Stimulated activated CD8-positive, alpha-beta memory T cell treated with anti-CD3 and anti-CD28 coated beads, Interleukin-12 subunit alpha, Interleukin-12 subunit beta, amount 100 ng/mL, for 1 hour (primary cell): ENCODE results near the gene VAT1.
A peak's percentile ranks its signal among the peaks of the same experiment; 100 is the strongest.
"Not testable (repeated sequence)": the region's sequence is repeated elsewhere in the genome, so short reads cannot be mapped to it uniquely, and the experiment has no call there.

Source experiments
- DNase-seq: peaks from one replicate; pipeline ENCODE4 v3.0.0-alpha.2; 2020; ENCODE audit warnings: low read depth

The VAT1 gene

DNA sequence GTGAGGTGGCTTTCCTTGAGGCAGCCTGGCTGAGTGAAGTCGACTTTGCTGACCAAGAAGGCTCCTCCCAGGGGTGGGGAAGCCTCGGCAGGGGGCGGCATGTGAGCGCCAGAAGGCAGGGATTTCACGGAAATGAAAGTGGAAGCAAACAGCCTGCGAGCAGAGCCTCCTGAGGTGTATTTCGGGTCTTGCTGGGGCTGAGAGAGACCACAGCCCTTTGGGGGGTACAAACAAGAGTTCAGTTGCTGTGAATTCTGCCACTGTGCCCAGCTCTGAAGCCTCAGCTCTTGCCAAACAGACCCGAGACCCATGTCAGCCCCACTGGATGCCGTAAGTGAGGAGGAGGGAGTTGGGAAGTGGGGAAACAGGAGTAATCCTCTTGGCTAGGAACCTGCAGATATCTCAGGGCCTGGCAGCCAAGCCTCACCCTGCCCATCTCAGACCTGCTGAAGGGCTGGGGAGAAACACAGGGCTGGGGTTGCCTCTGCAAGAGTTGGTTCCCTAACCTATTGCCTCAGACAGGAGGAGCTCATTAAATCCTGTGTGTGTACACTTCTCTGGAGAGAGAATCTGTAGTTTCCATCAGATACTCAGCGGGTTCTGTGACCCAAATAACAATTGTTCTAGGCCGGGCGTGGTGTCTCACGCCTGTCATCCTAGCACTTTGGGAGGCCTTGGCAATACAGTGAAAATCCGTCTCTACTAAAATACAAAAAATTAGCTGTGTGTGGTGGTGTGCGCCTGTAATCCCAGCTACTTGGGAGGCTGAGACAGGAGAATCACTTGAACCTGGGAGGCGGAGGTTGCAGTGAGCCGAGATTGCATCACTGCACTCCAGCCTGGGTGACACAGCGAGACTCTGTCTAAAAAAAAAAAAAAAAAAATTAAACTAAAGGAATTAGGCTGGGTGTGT lies 15.3 kb downstream of the VAT1 start, which contains the start of gene IFI35:
TSS of gene IFI35 (plus strand) at position 146 of the 913 bp plus-strand sequence. CDS start at position 310, 164 bp downstream.
- peak; percentile 77 for DNase-seq

GRCh38 chr17:43003542-43004172 lies 18.5 kb downstream of the VAT1 start:
- no peak for DNase-seq

- DNase-seq, result not testable (repeated sequence)
These were observed 21.3 kb downstream of the VAT1 start for GRCh38 chr17:43000894-43001293.

DNA sequence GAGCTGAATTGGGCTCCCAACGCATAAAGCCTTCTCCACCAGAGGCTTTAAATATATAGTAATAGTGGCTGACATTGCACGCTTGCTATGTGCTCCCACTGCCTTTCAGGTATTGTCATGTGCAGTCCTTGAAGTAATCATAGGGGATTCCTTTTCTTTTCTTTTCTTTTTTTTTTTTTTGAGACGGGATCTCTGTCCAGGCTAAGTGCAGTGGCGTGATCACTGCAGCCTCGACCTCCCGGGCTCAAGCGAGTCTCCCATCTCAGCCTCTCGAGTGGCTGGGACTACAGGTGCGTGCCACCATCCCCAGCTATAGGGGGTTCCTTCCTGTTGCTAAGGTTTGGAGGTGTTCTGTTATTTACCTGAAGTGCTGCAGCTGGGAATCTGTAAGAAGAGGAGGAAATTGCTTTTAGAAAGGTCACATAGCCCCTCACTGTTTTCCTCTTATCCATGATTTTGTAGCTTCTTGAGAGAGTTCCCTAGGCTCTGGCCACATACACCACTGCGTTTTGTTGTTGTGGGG lies 23.1 kb downstream of the VAT1 start:
- DNase-seq, result no peak

GRCh38 chr17:42997984-42998938 lies 23.9 kb downstream of the VAT1 start, which contains the start of gene RPL27:
Gene RPL27, plus strand, starts transcription at chr17:42998419. Its CDS starts 332 bp downstream, at chr17:42998751.
- DNase-seq, result peak; percentile 97

DNA sequence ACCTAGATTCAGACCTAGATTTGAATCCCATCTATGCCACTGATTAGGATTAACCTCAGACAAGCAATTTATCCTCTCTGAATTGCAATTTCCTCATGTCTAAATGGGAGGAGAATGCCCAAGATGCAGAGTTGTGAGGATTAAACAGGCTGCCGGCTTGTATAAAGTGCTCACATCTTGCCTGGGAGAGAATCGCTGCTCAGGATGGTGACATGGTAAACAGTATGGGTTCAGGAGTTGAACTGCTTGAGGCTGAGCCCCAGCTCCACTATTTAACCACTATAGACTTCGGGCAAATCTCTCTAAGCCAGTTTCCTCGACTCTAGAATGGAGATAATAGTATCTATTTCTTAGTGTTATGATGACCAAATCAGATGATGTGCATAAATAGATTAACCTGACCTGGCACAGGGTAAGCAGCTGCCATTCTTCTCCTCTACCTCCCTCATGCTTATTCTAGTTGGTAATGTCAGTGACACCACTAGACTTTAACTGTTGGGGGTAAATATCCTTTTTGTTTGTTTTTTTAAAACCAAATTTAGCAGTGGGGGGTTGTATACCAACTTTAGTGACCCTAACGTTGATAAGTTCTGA lies 24.7 kb downstream of the VAT1 start:
- DNase-seq, result no peak

- not testable (repeated sequence) for DNase-seq
These were observed 28.3 kb downstream of the VAT1 start for GRCh38 chr17:42993913-42994312.

DNA sequence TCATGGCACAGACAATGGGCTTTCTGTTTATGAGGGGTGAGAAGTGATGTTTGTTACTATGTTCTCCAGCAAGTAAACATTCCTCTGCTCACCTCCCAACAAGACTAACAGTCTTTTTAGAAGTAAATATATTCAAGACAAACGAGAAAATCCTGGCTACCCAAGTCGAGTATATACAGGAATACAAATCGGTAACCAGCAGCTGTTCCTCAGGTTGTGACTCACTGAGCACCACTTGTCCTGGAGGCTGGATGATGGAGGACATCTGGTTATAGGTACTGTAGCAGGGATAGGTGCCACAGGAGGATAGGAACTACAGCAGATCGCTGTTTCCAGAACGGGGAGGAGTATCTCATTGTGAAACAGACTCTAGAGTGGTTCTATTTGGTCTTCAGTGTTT lies 29.3 kb downstream of the VAT1 start:
- no peak for DNase-seq

DNA sequence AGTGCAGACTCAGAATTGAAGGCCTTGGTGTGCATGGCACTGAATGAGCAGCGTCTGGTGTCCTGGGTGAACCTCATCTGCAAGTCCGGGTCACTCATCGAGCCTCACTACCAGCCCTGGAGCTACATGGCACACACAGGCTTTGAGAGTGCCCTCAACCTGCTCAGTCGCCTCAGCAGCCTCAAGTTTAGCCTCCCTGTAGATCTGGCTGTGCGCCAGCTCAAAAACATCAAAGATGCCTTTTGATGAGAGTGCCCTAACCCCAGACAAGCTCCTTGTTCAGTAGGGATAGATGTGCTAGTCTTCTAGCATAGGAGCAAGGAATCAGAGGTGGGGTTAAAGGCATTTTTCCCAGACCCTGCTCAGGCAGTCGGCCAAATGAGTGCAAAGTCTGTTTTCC lies 30.7 kb downstream of the VAT1 start:
- no peak for DNase-seq

- no peak for DNase-seq
These were observed 32.2 kb downstream of the VAT1 start for GRCh38 chr17:42989726-42990652.

DNA sequence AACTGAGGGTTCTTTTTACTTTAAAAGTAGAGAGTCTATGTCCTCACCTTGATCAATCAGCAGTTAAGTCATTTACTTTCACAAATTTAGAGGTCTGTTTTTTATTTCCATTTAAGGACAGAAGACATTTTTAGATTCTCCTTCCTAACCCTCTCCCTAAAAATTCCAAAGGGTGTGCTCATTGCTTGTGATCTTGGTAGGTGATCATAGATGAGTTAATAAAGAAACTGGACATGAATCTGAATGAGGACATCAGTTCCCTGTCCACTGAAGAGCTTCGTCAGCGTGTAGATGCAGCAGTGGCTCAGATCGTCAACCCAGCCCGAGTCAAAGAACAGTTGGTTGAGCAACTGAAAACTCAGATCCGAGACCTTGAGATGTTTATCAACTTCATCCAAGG lies 33.0 kb downstream of the VAT1 start:
- no peak for DNase-seq

- DNase-seq, result no peak
These were observed 37.0 kb downstream of the VAT1 start for GRCh38 chr17:42985225-42985624.

DNA sequence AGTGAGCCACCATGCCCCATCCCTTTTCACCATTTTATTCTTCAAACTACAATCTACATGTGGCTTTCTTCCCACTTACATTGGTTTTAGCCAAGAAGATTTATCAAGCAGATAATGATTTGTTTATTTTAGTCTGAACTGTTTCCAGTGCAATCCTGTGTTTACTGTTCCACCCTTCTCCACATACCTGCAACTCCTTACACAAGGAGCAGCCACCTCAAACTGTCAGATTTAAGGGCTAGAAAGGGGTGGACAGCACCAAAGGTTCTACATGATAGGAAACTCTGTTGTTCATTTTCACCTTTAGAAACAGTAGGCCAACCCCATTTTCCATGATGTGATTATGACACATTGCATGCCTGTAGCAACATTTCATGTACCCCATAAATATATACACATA lies 39.9 kb downstream of the VAT1 start:
- DNase-seq, result no peak

DNA sequence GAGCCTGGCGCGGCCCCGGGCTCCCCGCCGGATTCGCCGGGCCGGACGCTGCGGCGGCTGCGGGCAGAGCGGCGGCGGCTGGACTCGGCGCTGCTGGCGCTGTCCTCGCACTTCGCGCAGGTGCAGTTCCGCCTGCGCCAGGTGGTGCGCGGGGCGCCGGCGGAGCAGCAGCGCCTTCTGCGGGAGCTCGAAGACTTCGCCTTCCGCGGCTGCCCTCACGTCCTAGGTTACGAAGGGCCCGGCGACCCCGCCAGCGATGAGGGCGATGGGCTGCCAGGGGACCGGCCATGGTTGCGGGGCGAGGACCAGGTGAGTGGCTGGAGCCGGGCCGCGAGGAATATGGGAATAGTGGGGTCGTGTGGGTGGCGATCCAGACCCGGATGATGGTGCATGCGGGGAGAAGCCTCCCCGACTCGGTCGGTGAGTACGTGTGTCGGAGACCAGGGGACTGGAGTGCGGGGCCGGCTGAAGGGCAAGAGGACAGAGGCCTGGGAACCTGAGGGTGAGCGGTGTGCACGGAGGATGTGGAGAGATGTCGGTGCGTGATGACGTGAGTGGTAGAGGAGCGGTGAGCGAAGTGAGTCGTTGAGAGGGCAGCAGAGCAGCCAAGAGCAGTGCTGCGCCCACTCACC lies 41.3 kb downstream of the VAT1 start:
- no peak for DNase-seq

- DNase-seq, result peak; percentile 85
These were observed 41.9 kb downstream of the VAT1 start, which contains the start of gene RUNDC1 for GRCh38 chr17:42980274-42980765. Gene RUNDC1, plus strand, starts transcription at chr17:42980565. Its CDS starts 12 bp downstream, at chr17:42980577.

- DNase-seq, result no peak
These were observed 42.5 kb downstream of the VAT1 start, which contains the start of gene PTGES3L for GRCh38 chr17:42979511-42980273. Gene PTGES3L, minus strand, starts transcription at chr17:42980080. Its CDS starts 27 bp downstream, at chr17:42980053.

GRCh38 chr17:42975701-42976100 lies 46.5 kb downstream of the VAT1 start:
- DNase-seq, result not testable (repeated sequence)

- no peak for DNase-seq
These were observed 46.9 kb downstream of the VAT1 start for GRCh38 chr17:42975265-42975664.
